Activated T-helper 17 cell treated with anti-CD3 and anti-CD28 coated beads, Interleukin-2, amount 50 U/mL, for 72 hours (primary cell): Measurements from ENCODE around the gene PPIL1. TPM values are rescaled to one million over a fixed set of nuclear protein-coding genes. Genes with fewer than 3 reads are reported as not detected.
A peak's percentile ranks its signal among the peaks of the same experiment; 100 is the strongest.
"Not testable (repeated sequence)": the region's sequence is repeated elsewhere in the genome, so short reads cannot be mapped to it uniquely, and the experiment has no call there.

Experiments
- ATAC-seq: fragments of 150-1000 bp; cut with Tn5 transposase; replicated peaks from 2 replicates; pipeline ENCODE4 v1.10.0; 2021; ENCODE audit warnings: mild to moderate bottlenecking, moderate library complexity
- H3K27ac Mint-ChIP-seq: one replicate; pipeline ENCODE4 v1.8.0; 2022; ENCODE audit warnings: mixed read lengths
- H3K27me3 Mint-ChIP-seq: one replicate; pipeline ENCODE4 v1.8.0; 2022; ENCODE audit warnings: mixed read lengths
- H3K36me3 Mint-ChIP-seq: one replicate; pipeline ENCODE4 v1.8.0; 2022; ENCODE audit warnings: low read depth, mild to moderate bottlenecking, mixed read lengths
- H3K4me1 Mint-ChIP-seq: one replicate; pipeline ENCODE4 v1.8.0; 2022; ENCODE audit warnings: mixed read lengths
- H3K4me3 Mint-ChIP-seq: one replicate; pipeline ENCODE4 v1.8.0; 2022; ENCODE audit warnings: mild to moderate bottlenecking, mixed read lengths
- H3K9me3 Mint-ChIP-seq: one replicate; pipeline ENCODE4 v1.8.0; 2022; ENCODE audit warnings: mixed read lengths
- total RNA-seq, 2 donors: library from RNA; stranded (reverse); gene quantifications; one replicate each; pipeline ENCODE4 v1.2.3, GENCODE V29; 2022

The PPIL1 gene
- total RNA-seq, 2 donors from 2014 or later = 23.6 to 60.3 TPM

GRCh38 chr6:36904851-36905393, 30.3 kb upstream of the PPIL1 start:
- Mint-ChIP-seq H3K36me3 (peaks cover 92% of the 10 kb centered on the region), H3K4me1 (peaks cover 6% of the 10 kb centered on the region)

GRCh38 chr6:36904114-36904513, 29.5 kb upstream of the PPIL1 start:
- Mint-ChIP-seq H3K9me3 (no peaks in the 10 kb centered on the region), H3K27me3 (no peaks in the 10 kb centered on the region), H3K4me1 (peaks cover 6% of the 10 kb centered on the region), H3K36me3 (peaks cover 91% of the 10 kb centered on the region), H3K27ac (no peak overlapping the region), H3K4me3 (no peak overlapping the region)
- no peak for ATAC-seq

More at GRCh38 chr6:36904851-36905393, 30.3 kb upstream of the PPIL1 start:
- ATAC-seq = no peak
- H3K27ac Mint-ChIP-seq = no peak overlapping the region
- no peak overlapping the region for H3K4me3 Mint-ChIP-seq
- H3K9me3 Mint-ChIP-seq = no peaks in the 10 kb centered on the region
- no peaks in the 10 kb centered on the region for H3K27me3 Mint-ChIP-seq

- Mint-ChIP-seq H3K9me3 (no peaks in the 10 kb centered on the region), H3K4me3 (no peak overlapping the region), H3K36me3 (peaks cover 78% of the 10 kb centered on the region), H3K4me1 (peaks cover 10% of the 10 kb centered on the region), H3K27me3 (no peaks in the 10 kb centered on the region), H3K27ac (no peak overlapping the region)
- no peak for ATAC-seq
These were observed 23.0 kb upstream of the PPIL1 start for GRCh38 chr6:36897609-36898008.

GRCh38 chr6:36893976-36894932, 19.7 kb upstream of the PPIL1 start:
- Mint-ChIP-seq H3K4me3 (no peak overlapping the region), H3K36me3 (peaks cover 54% of the 10 kb centered on the region), H3K9me3 (no peaks in the 10 kb centered on the region), H3K4me1 (peaks cover 11% of the 10 kb centered on the region), H3K27me3 (no peaks in the 10 kb centered on the region), H3K27ac (peak overlapping the region; percentile 65)
- no peak for ATAC-seq

DNA sequence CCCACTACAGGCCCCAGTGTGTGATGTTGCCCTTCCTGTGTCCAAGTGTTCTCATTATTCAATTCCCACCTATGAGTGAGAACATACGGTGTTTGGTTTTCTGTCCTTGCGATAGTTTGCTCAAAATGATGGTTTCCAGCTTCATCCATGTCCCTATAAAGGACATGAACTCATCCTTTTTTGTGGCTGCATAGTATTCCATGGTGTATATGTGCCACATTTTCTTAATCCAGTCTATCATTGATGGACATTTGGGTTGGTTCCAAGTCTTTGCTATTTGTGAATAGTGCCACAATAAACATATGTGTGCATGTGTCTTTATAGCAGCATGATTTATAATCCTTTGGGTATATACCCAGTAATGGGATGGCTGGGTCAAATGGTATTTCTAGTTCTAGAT, 16.6 kb upstream of the PPIL1 start:
- H3K4me3 Mint-ChIP-seq, H3K27ac Mint-ChIP-seq, H3K9me3 Mint-ChIP-seq, H3K27me3 Mint-ChIP-seq, ATAC-seq: not testable (repeated sequence)
- peaks cover 21% of the 10 kb centered on the region for H3K4me1 Mint-ChIP-seq
- peaks cover 37% of the 10 kb centered on the region for H3K36me3 Mint-ChIP-seq

GRCh38 chr6:36890112-36890663, 15.6 kb upstream of the PPIL1 start:
- no peak for ATAC-seq
- Mint-ChIP-seq H3K4me3 (no peak overlapping the region), H3K27me3 (no peaks in the 10 kb centered on the region), H3K9me3 (no peaks in the 10 kb centered on the region), H3K27ac (no peak overlapping the region), H3K4me1 (peaks cover 21% of the 10 kb centered on the region), H3K36me3 (peaks cover 28% of the 10 kb centered on the region)

DNA sequence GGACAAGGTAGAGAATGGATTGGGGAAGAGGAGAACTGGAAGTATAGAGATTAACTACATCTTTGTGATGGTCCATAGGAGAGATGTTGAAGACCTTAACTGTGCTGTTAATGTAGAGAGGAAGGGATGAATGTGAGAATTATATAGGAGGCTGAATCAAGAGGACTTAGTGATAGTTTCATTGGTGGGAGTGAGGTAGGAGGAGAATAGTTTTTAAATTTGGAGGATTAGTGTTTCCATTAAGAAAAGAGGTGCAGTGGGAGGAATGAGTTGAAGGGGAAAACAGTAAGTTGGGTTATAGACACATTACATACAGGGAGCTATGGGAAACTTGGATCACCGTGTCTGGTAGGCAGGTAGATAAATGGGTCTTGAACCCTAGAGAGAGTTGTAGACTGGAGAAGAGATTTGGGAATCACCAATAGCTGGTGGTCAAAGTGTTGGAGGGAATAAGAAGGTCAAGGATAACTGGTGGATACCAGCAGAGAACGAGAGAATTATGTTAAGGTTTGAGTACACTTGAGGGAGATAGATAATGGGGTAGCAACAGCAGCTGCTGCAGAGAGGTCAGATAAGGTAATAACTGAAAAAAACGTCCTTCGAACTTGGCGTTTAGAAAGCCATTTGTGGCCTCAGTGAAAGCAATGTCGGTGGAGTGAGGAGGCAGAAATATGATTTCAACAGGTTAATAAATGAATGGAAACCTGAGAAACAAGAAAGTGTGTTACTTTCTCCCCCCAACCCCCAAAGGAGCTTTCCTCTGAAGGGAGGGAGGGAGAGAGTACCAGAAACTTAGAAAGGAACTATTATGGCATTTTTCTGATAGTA, 14.3 kb upstream of the PPIL1 start:
- peaks cover 14% of the 10 kb centered on the region for H3K36me3 Mint-ChIP-seq
- no peak for ATAC-seq
- no peaks in the 10 kb centered on the region for H3K9me3 Mint-ChIP-seq
- H3K4me1 Mint-ChIP-seq = peaks cover 15% of the 10 kb centered on the region
- H3K4me3 Mint-ChIP-seq = peak overlapping the region; percentile 8
- peak overlapping the region; percentile 58 for H3K27ac Mint-ChIP-seq
- H3K27me3 Mint-ChIP-seq = no peaks in the 10 kb centered on the region

- ATAC-seq = no peak
- H3K36me3 Mint-ChIP-seq = peaks cover 11% of the 10 kb centered on the region
- no peak overlapping the region for H3K27ac Mint-ChIP-seq
- no peaks in the 10 kb centered on the region for H3K9me3 Mint-ChIP-seq
- H3K4me3 Mint-ChIP-seq = no peak overlapping the region
- peaks cover 15% of the 10 kb centered on the region for H3K4me1 Mint-ChIP-seq
- no peaks in the 10 kb centered on the region for H3K27me3 Mint-ChIP-seq
These were observed 13.6 kb upstream of the PPIL1 start for GRCh38 chr6:36888115-36888643.

DNA sequence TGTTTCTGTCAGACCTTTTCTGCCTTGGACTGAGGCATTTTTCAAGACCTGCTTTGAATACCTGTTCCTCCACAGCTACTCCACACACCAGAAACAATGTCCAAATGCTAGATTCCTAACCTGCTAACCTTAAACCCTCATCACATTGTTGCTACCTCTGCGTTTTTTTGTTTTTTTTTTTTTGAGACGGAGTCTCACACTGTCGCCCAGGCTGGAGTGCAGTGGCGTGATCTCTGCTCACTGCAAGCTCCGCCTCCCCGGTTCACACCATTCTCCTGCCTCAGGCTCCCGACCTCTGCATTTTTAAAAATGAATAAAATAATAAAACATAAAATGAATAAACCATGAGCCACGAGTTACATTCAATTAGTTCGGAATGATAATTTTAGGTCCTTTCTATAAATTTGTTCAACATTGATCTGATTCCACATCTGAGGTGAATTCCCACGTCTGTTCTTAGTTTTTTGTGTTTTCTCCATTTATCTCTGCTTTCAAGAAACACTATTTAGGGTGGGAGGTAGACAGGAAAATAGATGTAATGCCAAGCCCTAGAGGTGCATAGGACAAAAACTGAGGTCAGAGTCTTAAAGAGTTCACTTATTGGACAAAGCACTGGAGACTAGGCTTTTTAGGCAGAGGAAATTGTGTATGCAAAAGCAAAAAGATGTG, 12.5 kb upstream of the PPIL1 start:
- peak overlapping the region; percentile 98 for H3K27ac Mint-ChIP-seq

DNA sequence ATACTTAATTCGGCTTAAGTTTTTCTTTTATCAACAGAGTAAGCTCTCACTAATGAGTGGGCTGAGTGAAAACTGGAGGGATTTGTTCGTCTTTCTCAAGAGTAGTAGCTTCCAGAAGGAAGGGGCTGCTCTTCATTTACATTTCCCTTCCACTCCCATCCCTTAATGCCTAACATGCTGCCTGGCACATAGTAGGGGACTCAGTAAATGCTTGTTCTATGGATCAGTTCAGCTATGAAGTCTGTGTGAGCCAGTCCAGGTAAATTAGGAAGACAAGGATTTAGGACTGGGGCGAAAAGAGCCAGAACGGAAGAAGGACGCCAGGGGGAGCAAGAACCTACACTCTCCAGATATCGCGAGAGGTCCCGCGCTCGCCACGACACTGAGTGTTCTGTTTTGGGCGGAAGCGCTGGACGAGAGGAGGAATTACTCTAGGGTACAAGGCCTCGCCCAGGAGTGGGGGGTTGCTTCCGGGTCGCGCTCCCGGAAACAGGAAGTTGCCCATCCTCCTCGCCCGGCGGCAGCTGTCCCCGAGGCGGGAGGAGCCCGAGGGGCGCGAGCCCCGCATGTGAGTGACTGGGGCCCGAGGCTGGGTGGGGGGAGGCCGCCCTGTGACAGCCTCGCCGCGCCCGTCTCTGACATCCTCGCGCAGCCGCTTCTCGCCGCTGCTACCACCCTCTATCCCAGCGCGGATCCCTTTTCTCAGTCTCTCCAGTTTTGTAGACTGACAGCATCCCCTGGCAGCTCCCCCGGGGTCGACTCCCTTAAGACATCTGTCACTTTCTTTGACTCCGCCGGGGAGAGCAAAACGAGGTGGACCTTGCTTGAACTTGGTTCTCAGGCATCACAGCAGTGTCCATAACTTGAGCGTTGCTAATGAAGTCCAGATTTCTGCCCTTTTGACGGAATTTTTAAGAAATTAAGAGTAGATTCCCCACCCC, 11.1 kb upstream of the PPIL1 start, which contains the start of gene C6orf89:
Gene C6orf89 (plus strand): TSS at position 492 of the 941 bp plus-strand sequence. CDS start 13,493 bp downstream, outside the sequence.
- H3K27me3 Mint-ChIP-seq = no peaks in the 10 kb centered on the region
- peak within 1 kb of the TSS; percentile 98 for H3K27ac Mint-ChIP-seq
- peaks cover 15% of the 10 kb centered on the region for H3K4me1 Mint-ChIP-seq
- peak within 1 kb of the TSS; percentile 90 for H3K4me3 Mint-ChIP-seq
- no peaks in the 10 kb centered on the region for H3K9me3 Mint-ChIP-seq
- peak; percentile 100 for ATAC-seq
- H3K36me3 Mint-ChIP-seq = no peaks in the 10 kb centered on the region

More for the DNA sequence above, 12.5 kb upstream of the PPIL1 start:
- H3K9me3 Mint-ChIP-seq = no peaks in the 10 kb centered on the region
- peak overlapping the region; percentile 90 for H3K4me3 Mint-ChIP-seq
- H3K27me3 Mint-ChIP-seq = no peaks in the 10 kb centered on the region
- no peaks in the 10 kb centered on the region for H3K36me3 Mint-ChIP-seq
- H3K4me1 Mint-ChIP-seq = peaks cover 15% of the 10 kb centered on the region
- no peak for ATAC-seq

DNA sequence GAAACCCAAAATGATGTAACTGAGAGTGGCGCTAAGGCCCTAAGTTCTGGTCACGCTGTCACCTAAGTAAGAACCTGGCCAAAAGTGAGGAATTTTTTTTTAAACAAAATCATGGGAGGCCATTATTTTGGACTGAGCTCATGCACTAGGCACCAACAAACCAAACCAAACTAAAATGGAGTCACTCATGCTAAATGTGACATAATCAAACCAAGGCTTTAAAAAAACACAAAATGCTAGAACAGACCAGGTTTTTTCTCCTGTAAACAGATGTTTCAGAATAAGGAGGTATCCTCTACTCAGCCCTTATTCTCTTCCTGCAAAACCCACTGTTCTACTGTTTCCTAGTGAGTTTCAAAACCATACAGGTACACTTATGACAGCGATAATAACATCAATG, 10.0 kb upstream of the PPIL1 start:
- Mint-ChIP-seq H3K4me3 (peak overlapping the region; percentile 33), H3K36me3 (no peaks in the 10 kb centered on the region), H3K9me3 (no peaks in the 10 kb centered on the region), H3K27me3 (no peaks in the 10 kb centered on the region), H3K27ac (no peak overlapping the region), H3K4me1 (peaks cover 15% of the 10 kb centered on the region)
- no peak for ATAC-seq

DNA sequence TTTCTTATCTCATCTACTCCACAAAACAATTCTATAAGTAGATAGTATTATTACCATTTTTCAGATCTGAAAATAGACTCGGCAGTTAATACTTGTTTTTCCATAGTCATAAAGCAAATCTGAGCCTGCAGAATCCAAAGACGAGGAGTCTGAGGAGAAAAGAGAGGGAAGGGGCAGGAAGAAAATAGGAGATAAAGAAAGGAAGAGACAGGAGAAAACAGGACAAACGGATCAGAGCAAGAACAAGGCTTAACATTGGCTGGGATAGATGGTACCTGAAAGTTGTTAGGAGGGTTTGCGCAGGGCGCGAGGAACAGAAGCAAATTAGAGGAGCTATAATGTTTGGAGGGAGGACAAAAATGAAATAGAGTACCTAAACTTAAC, 639 bp upstream of the PPIL1 start:
- no peak for ATAC-seq
- H3K4me1 Mint-ChIP-seq = peaks cover 21% of the 10 kb centered on the region
- no peaks in the 10 kb centered on the region for H3K9me3 Mint-ChIP-seq

More for the DNA sequence above, 639 bp upstream of the PPIL1 start:
- Mint-ChIP-seq H3K4me3 (peak overlapping the region; percentile 93), H3K27me3 (peaks cover 5% of the 10 kb centered on the region), H3K36me3 (peaks cover 36% of the 10 kb centered on the region), H3K27ac (peak overlapping the region; percentile 96)
